ENCODE measurements around the gene COL21A1.

COL21A1 gene

DNA sequence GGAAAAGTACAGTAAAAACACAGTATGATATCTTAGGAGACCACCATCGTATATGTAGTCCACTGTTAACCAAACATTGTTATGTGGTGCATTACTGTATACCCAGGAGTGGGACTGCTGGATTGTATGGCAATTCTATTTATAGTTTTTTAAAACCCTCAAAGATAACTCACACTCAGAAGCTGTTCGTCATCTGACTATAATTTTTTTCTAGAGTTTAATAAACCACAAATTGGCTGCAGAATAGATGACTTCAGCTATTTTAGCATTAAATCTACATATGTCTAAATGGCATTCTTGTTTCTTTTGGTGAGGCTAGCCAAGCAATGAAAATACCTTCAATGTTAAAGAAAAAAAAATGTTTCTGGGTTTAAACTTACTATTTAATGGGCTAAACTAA, 237.7 kb downstream of the COL21A1 start:
- TF ChIP-seq, protein P1, sequence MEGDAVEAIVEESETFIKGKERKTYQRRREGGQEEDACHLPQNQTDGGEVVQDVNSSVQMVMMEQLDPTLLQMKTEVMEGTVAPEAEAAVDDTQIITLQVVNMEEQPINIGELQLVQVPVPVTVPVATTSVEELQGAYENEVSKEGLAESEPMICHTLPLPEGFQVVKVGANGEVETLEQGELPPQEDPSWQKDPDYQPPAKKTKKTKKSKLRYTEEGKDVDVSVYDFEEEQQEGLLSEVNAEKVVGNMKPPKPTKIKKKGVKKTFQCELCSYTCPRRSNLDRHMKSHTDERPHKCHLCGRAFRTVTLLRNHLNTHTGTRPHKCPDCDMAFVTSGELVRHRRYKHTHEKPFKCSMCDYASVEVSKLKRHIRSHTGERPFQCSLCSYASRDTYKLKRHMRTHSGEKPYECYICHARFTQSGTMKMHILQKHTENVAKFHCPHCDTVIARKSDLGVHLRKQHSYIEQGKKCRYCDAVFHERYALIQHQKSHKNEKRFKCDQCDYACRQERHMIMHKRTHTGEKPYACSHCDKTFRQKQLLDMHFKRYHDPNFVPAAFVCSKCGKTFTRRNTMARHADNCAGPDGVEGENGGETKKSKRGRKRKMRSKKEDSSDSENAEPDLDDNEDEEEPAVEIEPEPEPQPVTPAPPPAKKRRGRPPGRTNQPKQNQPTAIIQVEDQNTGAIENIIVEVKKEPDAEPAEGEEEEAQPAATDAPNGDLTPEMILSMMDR (IDR thresholded peaks at IDR 0.05; ENCODE audit: low read depth, low read length), result no peak
- H3K4me3 ChIP-seq (replicated peaks in 1 of 2; ENCODE audit: low read depth in 2 of 2, low read length in 2 of 2), result no peak overlapping the region
- no peak for DNase-seq (ENCODE audit: low read depth in 2 of 2)

Measured in cardiac fibroblast (primary cell).